NT2/D1 (cell line): ENCODE data around the gene SF3B5.
"Not testable (repeated sequence)": the region's sequence is repeated elsewhere in the genome, so short reads cannot be mapped to it uniquely, and the experiment has no call there.

ENCODE experiments used
- DNase-seq: peaks from one replicate; pipeline ENCODE4 v3.0.0-alpha.2; 2011; ENCODE audit warnings: low read depth, low spot score
- H3K27me3 ChIP-seq: 2 replicates; pipeline ENCODE4 v1.6.0; 2011; ENCODE audit warnings: mild to moderate bottlenecking; ENCODE audit not compliant: insufficient read length, insufficient read depth
- H3K36me3 ChIP-seq: 2 replicates; pipeline ENCODE4 v1.6.1; 2011; ENCODE audit warnings: mild to moderate bottlenecking, low read length, mixed read lengths; ENCODE audit not compliant: insufficient read depth, insufficient read length
- H3K4me1 ChIP-seq: 2 replicates; pipeline ENCODE4 v1.5.1; 2011; ENCODE audit not compliant: insufficient read depth, insufficient read length
- H3K4me3 ChIP-seq: 2 replicates; pipeline ENCODE4 v1.5.1; 2011; ENCODE audit warnings: low read depth; ENCODE audit not compliant: insufficient read length
- H3K9ac ChIP-seq: 2 replicates; pipeline ENCODE4 v1.6.0; 2011; ENCODE audit warnings: low read depth; ENCODE audit not compliant: insufficient read length
- H3K9me3 ChIP-seq: 2 replicates; pipeline ENCODE4 v1.5.1; 2011; ENCODE audit warnings: mild to moderate bottlenecking, low read length; ENCODE audit not compliant: insufficient read depth
- SUZ12 ChIP-seq: IDR thresholded peaks from 2 replicates; pipeline ENCODE4 v1.6.1; 2011; ENCODE audit not compliant: insufficient read length, insufficient read depth; ENCODE audit errors: extremely low read depth
- YY1 ChIP-seq: IDR thresholded peaks from 2 replicates; pipeline ENCODE4 v1.6.1; 2011; ENCODE audit not compliant: insufficient read length, insufficient read depth
- ZNF274 ChIP-seq: IDR thresholded peaks from 2 replicates; pipeline ENCODE4 v1.6.1; 2011; ENCODE audit warnings: mild to moderate bottlenecking, low read depth, low read length

SF3B5 gene

DNA sequence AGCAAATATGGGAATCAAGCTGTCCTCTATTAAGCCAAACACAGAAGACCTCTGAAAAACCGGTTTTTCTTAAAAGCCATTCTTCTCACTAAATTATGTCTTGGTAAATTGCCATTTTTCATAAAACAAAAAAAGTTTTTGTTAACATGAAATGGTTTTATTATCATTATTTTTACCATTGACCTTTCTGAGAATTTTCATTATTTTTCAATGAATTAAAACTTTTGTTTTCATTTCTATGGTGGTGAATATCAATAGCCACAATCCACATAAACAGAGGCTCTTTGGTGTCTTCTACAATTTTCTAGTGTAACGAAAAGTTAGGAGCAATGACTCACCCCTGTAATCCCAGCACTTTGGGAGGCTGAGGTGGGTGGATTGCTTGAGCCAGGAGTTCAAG lies 2.1 kb downstream of the SF3B5 start:
- Histone ChIP-seq H3K9me3 (no peaks in the 10 kb centered on the region), H3K9ac (no peak overlapping the region), H3K4me3 (no peak overlapping the region), H3K4me1 (peaks cover 5% of the 10 kb centered on the region), H3K27me3 (no peaks in the 10 kb centered on the region), H3K36me3 (peaks cover 6% of the 10 kb centered on the region)
- no peak for DNase-seq
- TF ChIP-seq ZNF274 (no peak), SUZ12 (no peak), YY1 (no peak)

DNA sequence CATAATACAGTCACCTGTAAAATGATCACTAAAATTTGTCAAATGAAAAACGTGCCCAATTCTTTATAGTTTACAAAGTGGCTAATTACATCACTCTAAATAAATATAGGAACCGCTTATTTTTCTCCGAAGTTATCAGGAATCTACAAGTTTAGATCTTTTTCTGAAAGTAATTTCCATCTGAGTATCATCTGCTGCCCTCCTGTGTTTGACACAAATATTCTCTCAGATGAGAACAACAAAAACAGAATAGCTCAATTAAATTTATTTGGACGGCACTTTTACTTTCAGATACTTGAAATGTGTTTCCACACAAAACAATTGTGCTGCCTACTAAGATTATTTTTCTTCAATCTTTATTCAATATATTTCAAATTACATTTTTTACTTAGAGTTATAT lies 5.0 kb downstream of the SF3B5 start:
- H3K4me3 ChIP-seq, result no peak overlapping the region
- no peak for DNase-seq
- H3K36me3 ChIP-seq, result peaks cover 6% of the 10 kb centered on the region
- peaks cover 5% of the 10 kb centered on the region for H3K4me1 ChIP-seq
- no peaks in the 10 kb centered on the region for H3K9me3 ChIP-seq
- no peak overlapping the region for H3K9ac ChIP-seq
- H3K27me3 ChIP-seq, result no peaks in the 10 kb centered on the region
- no peak for TF ChIP-seq SUZ12
- no peak for TF ChIP-seq YY1

DNA sequence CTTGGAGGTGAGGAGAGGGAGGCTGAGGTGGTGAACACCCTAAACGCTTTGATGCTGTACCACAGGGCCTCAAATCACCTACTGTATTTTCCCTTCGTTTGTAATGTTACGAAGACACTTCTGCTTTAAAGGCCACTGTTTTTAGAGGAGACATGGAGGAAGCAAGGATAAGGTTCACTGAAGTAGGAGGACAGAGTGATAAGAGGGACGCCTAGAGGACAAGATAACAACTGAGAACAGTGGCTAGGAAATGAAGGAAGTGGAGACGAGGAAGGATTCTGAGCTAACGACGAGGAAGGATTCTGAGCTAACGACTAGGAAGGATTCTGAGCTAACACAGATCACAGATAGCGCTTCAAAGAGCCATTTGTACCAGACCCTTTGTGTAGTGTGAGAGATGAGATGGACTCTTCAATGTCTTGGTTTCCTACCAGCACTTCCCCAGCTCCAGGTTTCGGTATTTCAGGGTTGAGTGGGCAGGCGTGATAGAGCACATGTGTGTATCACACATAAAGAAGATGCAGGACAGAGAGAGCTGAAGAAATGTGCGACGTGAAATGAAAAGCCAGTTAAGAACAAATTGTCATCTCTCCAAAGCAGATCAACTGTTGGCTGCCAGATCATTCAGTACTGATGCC lies 7.5 kb downstream of the SF3B5 start:
- H3K4me1 ChIP-seq, result no peaks in the 10 kb centered on the region
- no peaks in the 10 kb centered on the region for H3K36me3 ChIP-seq
- H3K9ac ChIP-seq, result no peak overlapping the region
- no peaks in the 10 kb centered on the region for H3K9me3 ChIP-seq
- TF ChIP-seq SUZ12 (no peak), ZNF274 (no peak), YY1 (no peak)
- no peak for DNase-seq
- no peaks in the 10 kb centered on the region for H3K27me3 ChIP-seq
- H3K4me3 ChIP-seq, result no peak overlapping the region

DNA sequence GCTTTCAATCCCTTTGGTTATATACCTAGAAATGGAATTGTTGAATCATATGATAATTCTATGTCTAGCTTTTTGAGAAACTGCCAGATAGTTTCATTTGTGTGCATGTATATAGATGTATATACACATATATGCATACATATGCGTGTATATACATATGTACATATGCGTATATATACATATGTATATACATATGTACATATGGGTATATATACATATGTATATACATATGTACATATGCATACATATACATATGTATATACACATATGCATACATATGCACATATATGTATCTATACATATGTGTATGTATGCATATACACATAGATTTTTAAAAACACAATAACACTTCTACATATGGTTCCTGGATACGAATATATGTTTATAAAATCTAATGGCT lies 8.4 kb downstream of the SF3B5 start:
- Histone ChIP-seq H3K9ac (no peak overlapping the region), H3K27me3 (no peaks in the 10 kb centered on the region), H3K4me3 (no peak overlapping the region), H3K9me3 (no peaks in the 10 kb centered on the region), H3K36me3 (no peaks in the 10 kb centered on the region), H3K4me1 (no peaks in the 10 kb centered on the region)
- no peak for DNase-seq
- TF ChIP-seq ZNF274 (no peak), YY1 (no peak), SUZ12 (no peak)

DNA sequence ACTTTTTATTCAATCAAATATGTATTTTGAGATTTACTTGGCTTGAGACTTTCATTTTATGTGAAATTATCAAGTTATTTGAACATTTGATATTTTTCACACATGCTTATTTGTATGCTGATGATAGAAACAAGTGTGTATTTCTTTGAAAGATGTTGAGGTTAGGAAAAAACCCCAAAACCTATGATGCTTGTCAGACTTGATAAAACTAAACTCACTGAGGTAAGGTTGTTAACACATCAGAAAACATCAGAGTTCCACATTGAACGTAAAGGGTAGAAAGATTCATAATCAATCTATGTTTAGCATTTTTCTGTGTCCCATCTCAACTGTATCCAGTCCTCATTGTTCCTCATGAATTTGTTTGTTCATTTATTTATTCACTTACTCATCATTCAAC lies 12.2 kb downstream of the SF3B5 start:
- H3K27me3 ChIP-seq, result no peaks in the 10 kb centered on the region
- no peaks in the 10 kb centered on the region for H3K9me3 ChIP-seq
- no peak overlapping the region for H3K4me3 ChIP-seq
- TF ChIP-seq YY1, result no peak
- no peak for TF ChIP-seq ZNF274
- no peak for TF ChIP-seq SUZ12
- DNase-seq, result no peak
- no peaks in the 10 kb centered on the region for H3K4me1 ChIP-seq
- no peaks in the 10 kb centered on the region for H3K36me3 ChIP-seq
- H3K9ac ChIP-seq, result no peak overlapping the region

DNA sequence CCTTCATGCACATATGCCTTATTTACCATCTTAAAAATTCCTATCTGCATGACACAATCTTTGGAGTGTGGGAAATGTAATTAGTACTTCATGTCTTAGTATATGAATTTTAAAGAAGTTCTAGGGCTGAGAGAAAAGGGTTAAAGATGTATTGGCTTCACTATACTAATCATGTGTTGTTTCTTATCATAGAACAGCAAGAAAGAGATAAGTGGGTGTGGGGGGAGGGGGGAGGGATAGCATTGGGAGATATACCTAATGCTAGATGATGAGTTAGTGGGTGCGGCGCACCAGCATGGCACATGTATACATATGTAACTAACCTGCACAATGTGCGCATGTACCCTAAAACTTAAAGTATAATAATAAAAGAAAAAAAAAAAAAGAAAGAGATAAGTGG lies 13.0 kb downstream of the SF3B5 start:
- not testable (repeated sequence) for DNase-seq, H3K27me3 ChIP-seq, H3K36me3 ChIP-seq, H3K4me1 ChIP-seq, H3K9ac ChIP-seq, H3K9me3 ChIP-seq, H3K4me3 ChIP-seq

DNA sequence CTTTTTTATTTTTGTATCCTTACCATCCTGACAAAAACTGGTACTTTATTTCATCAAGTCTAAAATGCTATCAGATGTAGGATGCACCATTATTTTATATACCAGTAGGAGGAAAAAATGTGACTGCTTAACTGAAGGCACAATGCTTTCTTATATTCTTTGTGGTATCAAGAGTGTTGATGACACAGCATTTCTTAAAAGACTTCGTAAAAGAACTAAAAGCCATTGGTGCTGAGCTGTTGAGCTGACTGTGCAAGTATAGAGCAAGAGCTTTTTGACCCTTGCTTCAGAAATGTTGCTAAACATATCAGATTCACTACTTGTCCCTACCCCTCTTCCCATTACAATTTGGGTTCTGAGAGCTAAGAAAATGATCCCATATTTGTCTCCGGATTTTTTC lies 17.5 kb downstream of the SF3B5 start:
- no peak overlapping the region for H3K9ac ChIP-seq
- no peaks in the 10 kb centered on the region for H3K9me3 ChIP-seq
- H3K4me1 ChIP-seq, result no peaks in the 10 kb centered on the region
- H3K27me3 ChIP-seq, result no peaks in the 10 kb centered on the region
- no peak overlapping the region for H3K4me3 ChIP-seq
- TF ChIP-seq YY1 (no peak), ZNF274 (no peak), SUZ12 (no peak)
- DNase-seq, result no peak
- H3K36me3 ChIP-seq, result no peaks in the 10 kb centered on the region

DNA sequence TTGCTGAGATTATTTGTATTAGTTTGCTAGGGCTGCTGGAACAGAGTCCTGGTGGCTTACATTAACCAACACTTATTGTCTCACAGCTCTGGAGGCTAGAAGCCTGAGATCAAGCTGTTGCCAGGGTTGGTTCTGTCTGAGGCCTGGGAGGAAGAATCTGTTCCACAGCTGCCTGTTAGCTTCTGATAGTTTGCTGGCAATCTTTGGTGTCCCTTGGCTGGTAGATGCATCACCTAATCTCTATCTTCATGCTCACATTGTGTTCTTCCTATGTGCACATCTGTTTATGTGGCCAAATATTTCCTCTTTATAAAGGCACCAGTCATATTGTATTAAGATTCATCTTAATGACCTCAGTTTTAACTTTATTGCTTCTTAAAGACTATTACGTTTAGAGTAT lies 19.5 kb downstream of the SF3B5 start:
- H3K4me1 ChIP-seq, result no peaks in the 10 kb centered on the region
- H3K4me3 ChIP-seq, result no peak overlapping the region
- H3K9ac ChIP-seq, result no peak overlapping the region
- no peak for DNase-seq
- no peaks in the 10 kb centered on the region for H3K9me3 ChIP-seq
- H3K36me3 ChIP-seq, result no peaks in the 10 kb centered on the region
- H3K27me3 ChIP-seq, result no peaks in the 10 kb centered on the region
- no peak for TF ChIP-seq YY1
- TF ChIP-seq SUZ12, result no peak
- TF ChIP-seq ZNF274, result no peak
